Daoy (cell line): ENCODE data around the gene ZNF699. TPM values are rescaled to one million over a fixed set of nuclear protein-coding genes. Genes with fewer than 3 reads are reported as not detected.
"Not testable (repeated sequence)": the region's sequence is repeated elsewhere in the genome, so short reads cannot be mapped to it uniquely, and the experiment has no call there.

Experiments
- DNase-seq: peaks from one replicate; pipeline ENCODE4 v3.0.0-alpha.2; 2015; ENCODE audit warnings: low read depth
- total RNA-seq: library from RNA; depleted of rRNA; stranded (reverse); fragments of >200 nt; shearing (Covaris generic); gene quantifications from 2 replicates; pipeline ENCODE4 v1.2.3, GENCODE V29; 2014; rRNA removed

ZNF699 gene
- total RNA-seq, 1 experiment from 2014 or later = 14.7 TPM

DNA sequence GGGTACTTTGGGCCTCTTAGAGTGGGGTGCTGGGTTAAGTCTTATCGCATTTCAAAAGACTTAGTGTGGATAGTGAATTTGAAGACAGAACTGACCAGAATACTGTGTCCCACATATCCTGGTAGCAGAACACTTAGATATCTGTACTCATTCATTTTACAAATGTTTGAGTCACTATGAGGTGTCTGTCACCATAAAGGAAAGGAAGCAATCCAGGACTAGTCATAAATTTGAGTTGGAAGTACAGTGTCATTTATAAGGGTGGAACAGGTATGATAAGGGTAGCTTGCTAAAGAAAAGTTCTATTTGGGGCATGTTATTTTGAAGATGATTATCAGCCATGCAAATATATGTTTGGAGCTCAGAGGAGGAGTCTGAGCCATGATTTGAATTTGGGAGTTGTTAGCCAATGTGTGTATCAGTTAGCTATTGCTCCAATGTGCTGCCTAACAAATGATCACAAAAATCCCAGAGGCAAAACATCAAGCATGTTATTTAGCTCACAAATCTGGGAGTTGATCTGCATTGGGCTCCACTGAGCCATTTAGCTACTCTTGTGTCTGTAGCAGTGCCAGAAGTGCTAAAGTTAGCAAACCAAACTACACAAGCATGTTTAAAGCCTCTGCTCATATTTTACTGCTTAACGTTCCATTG is 20.3 kb downstream of the ZNF699 start:
- no peak for DNase-seq

DNA sequence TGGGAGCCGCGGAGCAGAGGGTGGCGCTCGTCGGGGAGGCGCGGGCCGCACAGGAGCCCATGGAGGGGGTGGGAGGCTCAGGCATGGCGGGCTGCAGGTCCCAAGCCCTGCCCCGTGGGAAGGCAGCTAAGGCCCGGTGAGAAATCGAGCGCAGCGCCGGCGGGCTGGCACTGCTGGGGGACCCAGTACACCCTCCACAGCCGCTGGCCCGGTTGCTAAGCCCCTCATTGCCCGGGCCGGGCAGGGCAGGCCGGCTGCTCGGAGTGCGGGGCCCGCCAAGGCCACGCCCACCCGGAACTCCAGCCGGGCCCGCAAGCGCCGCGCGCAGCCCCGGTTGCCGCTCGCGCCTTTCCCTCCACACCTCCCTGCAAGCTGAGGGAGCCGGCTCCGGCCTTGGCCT is 26.2 kb downstream of the ZNF699 start:
- DNase-seq = not testable (repeated sequence)

DNA sequence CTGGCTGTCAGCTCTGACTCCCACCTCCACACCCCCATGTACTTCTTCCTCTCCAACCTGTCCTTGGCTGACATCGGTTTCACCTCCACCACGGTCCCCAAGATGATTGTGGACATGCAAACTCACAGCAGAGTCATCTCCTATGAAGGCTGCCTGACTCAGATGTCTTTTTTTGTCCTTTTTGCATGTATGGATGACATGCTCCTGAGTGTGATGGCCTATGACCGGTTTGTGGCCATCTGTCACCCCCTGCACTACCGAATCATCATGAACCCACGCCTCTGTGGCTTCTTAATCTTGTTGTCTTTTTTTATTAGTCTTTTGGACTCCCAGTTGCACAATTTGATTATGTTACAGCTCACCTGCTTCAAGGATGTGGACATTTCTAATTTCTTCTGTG is 58.4 kb downstream of the ZNF699 start:
- no peak for DNase-seq

DNA sequence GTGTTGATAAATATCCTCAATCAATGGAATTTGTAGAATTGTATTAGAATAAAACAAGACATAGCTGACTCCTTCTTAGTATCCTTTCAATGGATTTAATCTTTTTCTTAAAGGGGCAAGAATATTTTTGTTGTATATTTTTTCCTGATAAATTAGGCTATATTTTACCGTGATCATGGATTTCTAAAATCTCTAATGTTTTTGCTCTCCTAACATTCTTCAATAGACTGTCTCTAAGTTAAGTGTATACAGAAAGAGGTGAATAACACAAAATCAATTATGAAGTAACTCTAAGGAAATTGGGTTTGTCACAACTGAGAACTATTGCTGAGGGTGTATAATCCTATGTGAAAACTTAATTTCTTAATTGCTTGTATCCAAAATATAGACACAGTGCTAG is 59.0 kb downstream of the ZNF699 start, which contains the start of gene OR7E24:
TSS of gene OR7E24 (plus strand) at position 301 of the 400 bp plus-strand sequence. CDS start 114 bp downstream, outside the sequence.
- DNase-seq = no peak

Other genes starting within 250 kb of the ZNF699 start
- gene OR1M1, start 222.8 kb downstream of the ZNF699 start, total RNA-seq = not detected in 2 replicates
- gene OR7G2, start 202.4 kb downstream of the ZNF699 start, total RNA-seq = not detected in 2 replicates
- gene OR7G1, start 194.1 kb downstream of the ZNF699 start, total RNA-seq = not detected in 2 replicates
- not detected in 2 replicates for gene OR7G3, start 182.9 kb downstream of the ZNF699 start, total RNA-seq
- gene ZNF317, start 169.4 kb downstream of the ZNF699 start, total RNA-seq = 15.7 and 22.9 TPM in 2 replicates
- not detected in 2 replicates for gene OR7D2, start 130.9 kb downstream of the ZNF699 start, total RNA-seq
- not detected in 2 replicates for gene OR7D4, start 90.2 kb downstream of the ZNF699 start, total RNA-seq
- not detected in 2 replicates for gene OR7E24, start 58.9 kb downstream of the ZNF699 start, total RNA-seq
- 13.5 and 15.4 TPM in 2 replicates for gene ZNF559, start 14.3 kb upstream of the ZNF699 start, total RNA-seq
- 0.09 and 0.69 TPM in 2 replicates for gene ZNF177, start 53.2 kb upstream of the ZNF699 start, total RNA-seq
- gene ZNF266, start 125.7 kb upstream of the ZNF699 start, total RNA-seq = 10.5 and 10.9 TPM in 2 replicates
- 4.6 and 5.5 TPM in 2 replicates for gene ZNF560, start 188.8 kb upstream of the ZNF699 start, total RNA-seq
- 8.7 and 9.8 TPM in 2 replicates for gene ZNF426, start 228.8 kb upstream of the ZNF699 start, total RNA-seq